ENCODE results near the gene RGP1.

The RGP1 gene

GRCh38 chr9:35732800-35733541 lies 16.1 kb upstream of the RGP1 start:
- peak; percentile 59 for DNase-seq (ENCODE audit: low read depth, low spot score)
- H3K4me3 ChIP-seq (ENCODE audit: low read depth, low read length) = peak overlapping the region; percentile 93
- TF ChIP-seq CTCF (IDR thresholded peaks at IDR 0.05; ENCODE audit: low read depth, low read length) = no peak
- in situ Hi-C loops (cut with HindIII; ENCODE audit: low sequenced_read_pairs) = no loop called here

- DNase-seq (ENCODE audit: low read depth, low spot score) = no peak
- no peak for TF ChIP-seq CTCF (IDR thresholded peaks at IDR 0.05; ENCODE audit: low read depth, low read length)
- in situ Hi-C loops (cut with HindIII; ENCODE audit: low sequenced_read_pairs) = no loop called here
- H3K4me3 ChIP-seq (ENCODE audit: low read depth, low read length) = no peak overlapping the region
These were observed 15.0 kb upstream of the RGP1 start for GRCh38 chr9:35734096-35734495.

GRCh38 chr9:35736201-35736633 lies 12.9 kb upstream of the RGP1 start:
- no peak overlapping the region for H3K4me3 ChIP-seq (ENCODE audit: low read depth, low read length)
- peak; percentile 95 for TF ChIP-seq CTCF (IDR thresholded peaks at IDR 0.05; ENCODE audit: low read depth, low read length)
- in situ Hi-C loops (cut with HindIII; ENCODE audit: low sequenced_read_pairs) = no loop called here
- DNase-seq (ENCODE audit: low read depth, low spot score) = peak; percentile 83

GRCh38 chr9:35737143-35737542 lies 11.9 kb upstream of the RGP1 start:
- H3K4me3 ChIP-seq (ENCODE audit: low read depth, low read length) = no peak overlapping the region
- TF ChIP-seq CTCF (IDR thresholded peaks at IDR 0.05; ENCODE audit: low read depth, low read length) = no peak
- DNase-seq (ENCODE audit: low read depth, low spot score) = no peak
- in situ Hi-C loops (cut with HindIII; ENCODE audit: low sequenced_read_pairs) = no loop called here

GRCh38 chr9:35738186-35738585 lies 10.9 kb upstream of the RGP1 start:
- in situ Hi-C loops (cut with HindIII; ENCODE audit: low sequenced_read_pairs) = no loop called here
- DNase-seq (ENCODE audit: low read depth, low spot score) = no peak
- no peak for TF ChIP-seq CTCF (IDR thresholded peaks at IDR 0.05; ENCODE audit: low read depth, low read length)

GRCh38 chr9:35738924-35739323 lies 10.2 kb upstream of the RGP1 start:
- TF ChIP-seq CTCF (IDR thresholded peaks at IDR 0.05; ENCODE audit: low read depth, low read length) = no peak
- in situ Hi-C loops (cut with HindIII; ENCODE audit: low sequenced_read_pairs) = no loop called here
- no peak for DNase-seq (ENCODE audit: low read depth, low spot score)
- H3K4me3 ChIP-seq (ENCODE audit: low read depth, low read length) = no peak overlapping the region

More at GRCh38 chr9:35738186-35738585, 10.9 kb upstream of the RGP1 start:
- no peak overlapping the region for H3K4me3 ChIP-seq (ENCODE audit: low read depth, low read length)
